Parathyroid adenoma (tissue), 2 donors: ENCODE measurements around the gene BASP1.

Source experiments
- H2AFZ ChIP-seq: fragments of 300-600 bp; sonication (generic); one replicate; pipeline ENCODE4 v1.7.0; 2017; ENCODE audit warnings: antibody characterized with exemption, mild to moderate bottlenecking
- H3K27ac ChIP-seq: fragments of 300-600 bp; sonication (generic); one replicate; pipeline ENCODE4 v1.7.0; 2017
- H3K27me3 ChIP-seq: fragments of 300-600 bp; sonication (generic); one replicate; pipeline ENCODE4 v1.7.0; 2017; ENCODE audit warnings: low read length; ENCODE audit not compliant: control insufficient read depth, insufficient read depth
- H3K36me3 ChIP-seq: fragments of 300-600 bp; sonication (generic); one replicate; pipeline ENCODE4 v1.7.0; 2017; ENCODE audit warnings: low read length; ENCODE audit not compliant: control insufficient read depth, insufficient read depth
- H3K4me1 ChIP-seq: fragments of 300-600 bp; sonication (generic); one replicate; pipeline ENCODE4 v1.7.0; 2017; ENCODE audit warnings: control low read depth
- H3K4me2 ChIP-seq: fragments of 300-600 bp; sonication (generic); one replicate; pipeline ENCODE4 v1.7.0; 2017; ENCODE audit warnings: low read length
- H3K4me3 ChIP-seq: fragments of 300-600 bp; sonication (generic); one replicate; pipeline ENCODE4 v1.7.0; 2017; ENCODE audit warnings: low read depth, low read length
- H3K79me2 ChIP-seq: fragments of 300-600 bp; sonication (generic); one replicate; pipeline ENCODE4 v1.7.0; 2017; ENCODE audit warnings: control low read depth
- H3K9ac ChIP-seq: fragments of 300-600 bp; sonication (generic); one replicate; pipeline ENCODE4 v1.7.0; 2017; ENCODE audit warnings: mild to moderate bottlenecking
- H3K9me3 ChIP-seq: fragments of 300-600 bp; sonication (generic); one replicate; pipeline ENCODE4 v1.7.0; 2017; ENCODE audit warnings: low read length; ENCODE audit not compliant: control insufficient read depth
- TF ChIP-seq, protein P1 (sequence below): fragments of 300-600 bp; sonication (generic); IDR thresholded peaks from one replicate; pipeline ENCODE4 v1.7.0; 2017; ENCODE audit warnings: antibody characterized with exemption, mild to moderate bottlenecking
- donor health status: primary hyperparathyroidism.

The BASP1 gene

DNA sequence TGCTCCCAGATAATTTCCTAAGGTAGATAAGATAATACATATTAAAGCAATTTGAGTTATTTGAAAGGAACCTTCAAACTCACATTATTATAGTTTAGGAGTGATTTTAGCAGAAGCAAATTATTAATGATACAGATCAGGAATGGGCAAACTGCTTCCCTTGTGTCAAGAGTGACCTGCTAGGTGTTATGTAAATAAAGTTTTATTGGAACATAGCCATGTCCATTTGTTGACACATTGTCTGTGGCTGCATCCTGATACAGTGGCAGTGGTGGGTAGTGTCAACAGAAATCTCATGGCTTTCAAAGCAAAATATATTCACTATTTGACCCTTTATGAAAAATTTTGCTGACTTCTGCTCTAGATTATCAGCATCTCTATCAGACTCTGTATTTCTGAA is 11.4 kb upstream of the BASP1 start:
- no peaks in the 10 kb centered on the region for H3K4me1 ChIP-seq
- TF ChIP-seq, protein P1, sequence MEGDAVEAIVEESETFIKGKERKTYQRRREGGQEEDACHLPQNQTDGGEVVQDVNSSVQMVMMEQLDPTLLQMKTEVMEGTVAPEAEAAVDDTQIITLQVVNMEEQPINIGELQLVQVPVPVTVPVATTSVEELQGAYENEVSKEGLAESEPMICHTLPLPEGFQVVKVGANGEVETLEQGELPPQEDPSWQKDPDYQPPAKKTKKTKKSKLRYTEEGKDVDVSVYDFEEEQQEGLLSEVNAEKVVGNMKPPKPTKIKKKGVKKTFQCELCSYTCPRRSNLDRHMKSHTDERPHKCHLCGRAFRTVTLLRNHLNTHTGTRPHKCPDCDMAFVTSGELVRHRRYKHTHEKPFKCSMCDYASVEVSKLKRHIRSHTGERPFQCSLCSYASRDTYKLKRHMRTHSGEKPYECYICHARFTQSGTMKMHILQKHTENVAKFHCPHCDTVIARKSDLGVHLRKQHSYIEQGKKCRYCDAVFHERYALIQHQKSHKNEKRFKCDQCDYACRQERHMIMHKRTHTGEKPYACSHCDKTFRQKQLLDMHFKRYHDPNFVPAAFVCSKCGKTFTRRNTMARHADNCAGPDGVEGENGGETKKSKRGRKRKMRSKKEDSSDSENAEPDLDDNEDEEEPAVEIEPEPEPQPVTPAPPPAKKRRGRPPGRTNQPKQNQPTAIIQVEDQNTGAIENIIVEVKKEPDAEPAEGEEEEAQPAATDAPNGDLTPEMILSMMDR, result no peak

DNA sequence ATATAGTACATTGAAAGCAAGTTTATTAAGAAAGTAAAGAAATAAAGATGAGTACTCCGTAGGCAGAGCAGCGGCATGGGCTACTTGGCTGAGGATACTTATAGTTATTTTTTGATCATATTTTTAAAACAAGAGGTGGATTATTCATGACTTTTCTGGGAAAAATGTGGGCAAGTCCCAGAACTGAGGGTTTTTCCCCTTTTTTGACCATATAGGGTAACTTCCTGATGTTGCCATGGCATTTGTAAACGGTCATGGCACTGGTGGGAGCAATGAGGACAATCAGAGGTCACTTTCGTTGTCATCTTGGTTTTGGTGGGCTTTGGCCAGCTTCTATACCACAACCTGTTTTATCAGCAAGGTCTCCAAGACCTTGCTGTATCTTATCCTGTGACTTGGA is 5.2 kb upstream of the BASP1 start:
- H3K27me3 ChIP-seq, result no peaks in the 10 kb centered on the region
- no peaks in the 10 kb centered on the region for H3K9me3 ChIP-seq
- TF ChIP-seq, protein P1, result no peak
- H2AFZ ChIP-seq, result no peak overlapping the region
- no peak overlapping the region for H3K9ac ChIP-seq
- H3K36me3 ChIP-seq, result no peaks in the 10 kb centered on the region
- no peak overlapping the region for H3K4me3 ChIP-seq
- no peaks in the 10 kb centered on the region for H3K4me1 ChIP-seq
- no peak overlapping the region for H3K4me2 ChIP-seq
- no peak overlapping the region for H3K27ac ChIP-seq
- H3K79me2 ChIP-seq, result no peaks in the 10 kb centered on the region

More for the DNA sequence above, 11.4 kb upstream of the BASP1 start:
- Histone ChIP-seq H3K9ac (no peak overlapping the region), H3K36me3 (no peaks in the 10 kb centered on the region), H3K4me2 (no peak overlapping the region), H2AFZ (no peak overlapping the region), H3K27ac (no peak overlapping the region), H3K9me3 (no peaks in the 10 kb centered on the region), H3K27me3 (no peaks in the 10 kb centered on the region), H3K79me2 (no peaks in the 10 kb centered on the region), H3K4me3 (no peak overlapping the region)

DNA sequence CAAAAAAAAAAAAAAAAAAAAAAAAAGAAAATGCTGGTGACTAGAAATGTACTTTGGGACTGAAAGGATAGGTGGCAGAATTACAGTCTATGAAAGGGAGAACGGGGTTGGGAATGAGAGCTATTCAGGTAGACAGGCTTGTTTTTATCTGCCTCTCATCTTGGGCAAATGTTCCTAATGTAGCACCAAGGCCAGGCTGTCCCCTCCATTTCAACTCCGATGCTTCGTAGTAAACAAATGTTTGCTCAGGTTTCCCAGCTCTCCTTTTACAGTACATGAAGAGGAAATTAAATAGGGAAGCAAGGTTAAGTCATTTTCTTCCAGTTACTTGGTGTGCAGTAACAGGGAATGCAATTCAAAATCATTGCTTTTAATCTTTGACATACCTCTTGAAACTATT is 4.4 kb upstream of the BASP1 start:
- TF ChIP-seq, protein P1, result no peak
- Histone ChIP-seq H3K4me2 (no peak overlapping the region), H3K4me3 (no peak overlapping the region), H2AFZ (no peak overlapping the region), H3K27me3 (no peaks in the 10 kb centered on the region), H3K36me3 (no peaks in the 10 kb centered on the region), H3K27ac (no peak overlapping the region), H3K9ac (no peak overlapping the region), H3K79me2 (no peaks in the 10 kb centered on the region), H3K9me3 (no peaks in the 10 kb centered on the region), H3K4me1 (no peaks in the 10 kb centered on the region)

DNA sequence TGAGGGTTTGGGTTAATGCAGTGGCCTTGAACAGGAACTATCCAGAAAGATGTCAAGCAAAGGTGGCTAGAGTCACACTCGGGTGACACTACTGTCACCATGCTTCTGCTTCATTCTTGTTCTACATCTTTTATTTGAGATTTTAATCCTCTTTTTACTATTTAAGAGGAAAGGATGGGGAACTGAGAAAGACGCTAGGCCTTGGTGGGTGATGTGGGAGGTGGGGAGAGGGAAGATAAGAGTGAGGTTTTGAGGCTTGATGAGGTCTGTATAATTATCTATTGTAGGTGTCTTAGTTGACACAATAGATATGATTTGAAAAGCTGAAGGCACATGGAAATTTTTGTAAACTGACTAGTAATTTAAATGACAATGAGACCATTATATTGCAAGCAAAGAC is 3.5 kb upstream of the BASP1 start:
- H3K27ac ChIP-seq, result no peak overlapping the region
- H3K9ac ChIP-seq, result no peak overlapping the region
- no peak overlapping the region for H2AFZ ChIP-seq
- H3K79me2 ChIP-seq, result no peaks in the 10 kb centered on the region
- no peaks in the 10 kb centered on the region for H3K36me3 ChIP-seq
- H3K4me3 ChIP-seq, result no peak overlapping the region
- no peaks in the 10 kb centered on the region for H3K9me3 ChIP-seq
- TF ChIP-seq, protein P1, result no peak
- no peaks in the 10 kb centered on the region for H3K4me1 ChIP-seq
- no peak overlapping the region for H3K4me2 ChIP-seq
- H3K27me3 ChIP-seq, result no peaks in the 10 kb centered on the region

DNA sequence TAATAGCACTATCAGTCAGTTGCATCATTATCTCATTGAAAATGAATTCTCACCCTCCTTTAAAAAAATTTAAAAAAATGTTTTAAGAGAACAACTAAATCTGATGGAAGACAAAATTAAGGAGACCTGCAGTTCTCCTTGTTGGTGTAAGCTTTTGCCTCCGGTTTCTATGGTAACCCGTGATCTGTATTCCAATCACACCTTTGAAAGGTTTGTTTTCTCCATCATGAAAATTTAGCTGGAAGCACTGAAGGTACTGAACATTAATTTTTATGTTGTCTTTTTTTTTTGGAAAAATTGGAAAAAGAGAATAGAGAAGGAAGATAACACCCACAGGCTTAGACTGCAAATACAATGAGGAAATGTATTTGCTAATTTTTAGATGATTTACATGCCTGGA is 2.5 kb upstream of the BASP1 start:
- H3K9me3 ChIP-seq, result no peaks in the 10 kb centered on the region
- TF ChIP-seq, protein P1, result no peak
- no peaks in the 10 kb centered on the region for H3K27me3 ChIP-seq
- no peak overlapping the region for H3K4me2 ChIP-seq
- H3K4me1 ChIP-seq, result no peaks in the 10 kb centered on the region
- no peak overlapping the region for H3K4me3 ChIP-seq
- no peak overlapping the region for H3K27ac ChIP-seq
- H3K79me2 ChIP-seq, result no peaks in the 10 kb centered on the region
- H3K9ac ChIP-seq, result no peak overlapping the region
- H3K36me3 ChIP-seq, result no peaks in the 10 kb centered on the region
- no peak overlapping the region for H2AFZ ChIP-seq
